GM15510 (cell line): ENCODE measurements around the gene PNPLA7.

ENCODE experiments used
- POLR2A ChIP-seq: IDR thresholded peaks from 3 replicates; pipeline ENCODE4 v1.6.1; 2011; ENCODE audit warnings: borderline replicate concordance; ENCODE audit not compliant: insufficient read length; ENCODE audit errors: extremely low read depth

PNPLA7 gene

GRCh38 chr9:137547687-137548543 lies 2.3 kb downstream of the PNPLA7 start:
- no peak for TF ChIP-seq POLR2A

- no peak for TF ChIP-seq POLR2A
Observed at GRCh38 chr9:137545123-137545522, 5.1 kb downstream of the PNPLA7 start.

GRCh38 chr9:137544176-137544760 lies 5.9 kb downstream of the PNPLA7 start:
- no peak for TF ChIP-seq POLR2A

GRCh38 chr9:137543237-137543963 lies 6.8 kb downstream of the PNPLA7 start:
- TF ChIP-seq POLR2A: no peak

- TF ChIP-seq POLR2A: no peak
Observed at GRCh38 chr9:137542486-137542885, 7.7 kb downstream of the PNPLA7 start.

GRCh38 chr9:137540536-137540935 lies 9.7 kb downstream of the PNPLA7 start:
- TF ChIP-seq POLR2A: no peak

- TF ChIP-seq POLR2A: no peak
Observed at GRCh38 chr9:137538058-137538457, 12.1 kb downstream of the PNPLA7 start.

- no peak for TF ChIP-seq POLR2A
Observed at GRCh38 chr9:137535120-137535428, 15.1 kb downstream of the PNPLA7 start.

GRCh38 chr9:137534256-137535119 lies 15.7 kb downstream of the PNPLA7 start:
- TF ChIP-seq POLR2A: no peak

- TF ChIP-seq POLR2A: no peak
Observed at GRCh38 chr9:137531099-137531765, 19.0 kb downstream of the PNPLA7 start.

GRCh38 chr9:137530331-137530730 lies 19.9 kb downstream of the PNPLA7 start:
- TF ChIP-seq POLR2A: no peak

GRCh38 chr9:137524981-137525317 lies 25.3 kb downstream of the PNPLA7 start:
- TF ChIP-seq POLR2A: no peak

GRCh38 chr9:137524161-137524980 lies 25.8 kb downstream of the PNPLA7 start:
- TF ChIP-seq POLR2A: no peak
